Cardiac muscle cell (in vitro differentiated cells and primary cell): Measurements from ENCODE around the gene VAV3. TPM values are rescaled to one million over a fixed set of nuclear protein-coding genes. Genes with fewer than 3 reads are reported as not detected.

Source experiments
- DNase-seq, 2 donors: peaks; one replicate each; pipeline versions ENCODE4 v3.0.0 to v3.0.0-alpha.2; 2010 to 2017; ENCODE audit warnings: low read depth in 1 of 2, low spot score in 1 of 2
- H3K27ac ChIP-seq: fragments of 200-600 bp; sonication (generic); 2 replicates; pipeline ENCODE4 v1.5.1; 2016
- H3K27me3 ChIP-seq: fragments of 200-600 bp; sonication (generic); 2 replicates; pipeline ENCODE4 v1.6.0; 2016; ENCODE audit warnings: control low read depth
- H3K36me3 ChIP-seq: fragments of 200-600 bp; sonication (generic); 2 replicates; pipeline ENCODE4 v1.5.1; 2016; ENCODE audit warnings: control low read depth
- H3K4me1 ChIP-seq: fragments of 200-600 bp; sonication (generic); 2 replicates; pipeline ENCODE4 v1.8.1; 2017; ENCODE audit warnings: low read depth, mild to moderate bottlenecking, mixed run types
- H3K4me3 ChIP-seq: fragments of 200-600 bp; sonication (generic); 2 replicates; pipeline ENCODE4 v1.5.1; 2016; ENCODE audit warnings: mild to moderate bottlenecking
- H3K9me3 ChIP-seq: fragments of 200-600 bp; sonication (generic); 2 replicates; pipeline ENCODE4 v1.5.1; 2017; ENCODE audit warnings: low read depth, mild to moderate bottlenecking, control low read depth
- polyA plus RNA-seq: library from polyadenylated mRNA; unstranded; fragments of >200 nt; fragmentation: Nextera tagmentation; extraction: Ambion mirVana; gene quantifications from 2 replicates; pipeline ENCODE4 v1.2.1, GENCODE V29; 2016
- total RNA-seq: library from RNA; depleted of rRNA; stranded (reverse); fragments of >200 nt; gene quantifications from 2 replicates; pipeline ENCODE4 v1.2.3, GENCODE V29; 2016
- TF ChIP-seq, protein P1 (sequence below): IDR thresholded peaks from 2 replicates; pipeline ENCODE4 v1.5.1; 2012; ENCODE audit warnings: low read depth, mild to moderate bottlenecking, low read length

The VAV3 gene
- total and polyA plus RNA-seq, 2 experiments from 2014 or later, result 0.33 to 0.86 TPM

DNA sequence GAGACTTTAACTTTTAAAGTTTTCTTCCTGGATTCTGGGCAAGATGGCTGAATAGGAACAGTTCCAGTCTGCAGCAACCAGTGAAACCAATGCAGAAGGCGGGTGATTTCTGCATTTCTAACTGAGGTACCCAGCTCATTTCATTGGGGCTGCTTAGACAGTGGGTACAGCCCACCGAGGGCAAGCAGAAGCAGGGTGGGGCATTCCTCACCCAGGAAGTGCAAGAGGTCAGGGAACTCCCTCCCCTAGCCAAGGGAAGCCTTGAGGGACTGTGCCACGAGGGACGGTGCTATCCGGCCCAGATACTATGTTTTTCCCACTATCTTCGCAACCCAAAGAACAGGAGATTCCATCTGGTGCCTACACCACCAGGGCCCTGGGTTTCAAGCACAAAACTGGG, 121.0 kb downstream of the VAV3 start:
- Histone ChIP-seq H3K27ac (no peak overlapping the region), H3K4me3 (no peak overlapping the region), H3K36me3 (no peaks in the 10 kb centered on the region), H3K27me3 (no peaks in the 10 kb centered on the region), H3K4me1 (no peaks in the 10 kb centered on the region), H3K9me3 (no peaks in the 10 kb centered on the region)
- TF ChIP-seq, protein P1, sequence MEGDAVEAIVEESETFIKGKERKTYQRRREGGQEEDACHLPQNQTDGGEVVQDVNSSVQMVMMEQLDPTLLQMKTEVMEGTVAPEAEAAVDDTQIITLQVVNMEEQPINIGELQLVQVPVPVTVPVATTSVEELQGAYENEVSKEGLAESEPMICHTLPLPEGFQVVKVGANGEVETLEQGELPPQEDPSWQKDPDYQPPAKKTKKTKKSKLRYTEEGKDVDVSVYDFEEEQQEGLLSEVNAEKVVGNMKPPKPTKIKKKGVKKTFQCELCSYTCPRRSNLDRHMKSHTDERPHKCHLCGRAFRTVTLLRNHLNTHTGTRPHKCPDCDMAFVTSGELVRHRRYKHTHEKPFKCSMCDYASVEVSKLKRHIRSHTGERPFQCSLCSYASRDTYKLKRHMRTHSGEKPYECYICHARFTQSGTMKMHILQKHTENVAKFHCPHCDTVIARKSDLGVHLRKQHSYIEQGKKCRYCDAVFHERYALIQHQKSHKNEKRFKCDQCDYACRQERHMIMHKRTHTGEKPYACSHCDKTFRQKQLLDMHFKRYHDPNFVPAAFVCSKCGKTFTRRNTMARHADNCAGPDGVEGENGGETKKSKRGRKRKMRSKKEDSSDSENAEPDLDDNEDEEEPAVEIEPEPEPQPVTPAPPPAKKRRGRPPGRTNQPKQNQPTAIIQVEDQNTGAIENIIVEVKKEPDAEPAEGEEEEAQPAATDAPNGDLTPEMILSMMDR, result no peak
- DNase-seq, result no peak

DNA sequence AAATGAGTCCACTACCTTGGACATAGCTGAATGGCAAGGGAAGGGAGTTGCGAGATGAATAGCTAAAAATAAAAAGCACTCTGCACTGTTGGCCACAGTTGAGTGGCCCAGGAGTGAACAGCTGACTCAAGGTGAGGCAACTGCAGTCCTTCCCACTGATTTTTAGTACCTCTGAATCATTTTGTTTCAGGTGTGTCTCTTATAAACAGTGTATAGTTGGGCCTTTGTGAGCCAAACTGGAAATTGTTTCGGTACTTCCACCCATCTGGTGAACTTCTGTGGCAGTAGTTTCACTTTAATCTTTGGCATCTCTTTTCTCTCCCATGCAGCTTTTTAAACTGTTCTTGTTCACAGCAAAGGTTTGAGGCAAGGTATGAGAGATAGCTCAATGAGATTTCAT, 122.7 kb downstream of the VAV3 start:
- Histone ChIP-seq H3K27me3 (no peaks in the 10 kb centered on the region), H3K4me3 (no peak overlapping the region), H3K27ac (no peak overlapping the region)

DNA sequence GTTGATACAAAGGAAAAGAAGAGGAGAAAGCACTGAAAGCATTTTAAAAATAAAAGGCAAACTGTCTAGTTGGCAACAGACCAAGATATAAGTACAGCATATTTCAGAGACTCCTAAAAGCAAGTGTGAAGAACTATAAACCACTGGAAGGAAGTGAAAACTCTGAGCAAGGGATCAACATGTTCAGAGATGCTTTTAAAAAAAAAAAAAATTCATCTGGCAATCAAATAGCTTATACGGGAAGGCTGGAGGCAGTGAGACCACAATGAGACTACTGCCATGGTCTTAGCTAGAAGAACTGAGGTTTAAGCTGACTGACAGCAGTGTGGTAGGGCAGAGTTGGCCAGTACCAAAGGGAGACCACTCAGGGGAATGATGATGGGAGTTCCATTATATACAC, 124.3 kb downstream of the VAV3 start:
- no peak for DNase-seq
- H3K4me1 ChIP-seq, result no peaks in the 10 kb centered on the region
- TF ChIP-seq, protein P1, result no peak
- H3K27ac ChIP-seq, result no peak overlapping the region
- H3K27me3 ChIP-seq, result no peaks in the 10 kb centered on the region
- no peaks in the 10 kb centered on the region for H3K9me3 ChIP-seq
- H3K36me3 ChIP-seq, result no peaks in the 10 kb centered on the region
- H3K4me3 ChIP-seq, result no peak overlapping the region

More for the DNA sequence above, 122.7 kb downstream of the VAV3 start:
- no peaks in the 10 kb centered on the region for H3K9me3 ChIP-seq
- H3K36me3 ChIP-seq, result no peaks in the 10 kb centered on the region
- H3K4me1 ChIP-seq, result no peaks in the 10 kb centered on the region
- no peak for DNase-seq
- TF ChIP-seq, protein P1, result no peak

DNA sequence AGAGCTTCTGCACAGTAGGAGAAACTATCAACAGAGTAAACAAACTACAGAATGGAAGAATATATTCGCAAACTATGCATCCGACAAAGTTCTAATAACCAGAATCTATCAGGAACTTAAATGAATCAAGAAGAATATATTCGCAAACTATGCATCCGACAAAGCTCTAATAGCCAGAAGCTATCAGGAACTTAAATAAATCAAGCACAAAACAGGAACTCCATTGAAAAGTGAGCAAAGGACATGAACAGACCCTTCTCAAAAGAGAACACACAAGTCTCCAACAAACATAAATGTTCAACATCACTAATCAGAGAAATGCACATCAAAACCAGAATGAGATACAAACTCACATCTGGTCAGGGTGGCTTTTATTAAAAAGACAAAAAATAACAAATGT, 126.9 kb downstream of the VAV3 start:
- Histone ChIP-seq H3K36me3 (no peaks in the 10 kb centered on the region), H3K9me3 (no peaks in the 10 kb centered on the region), H3K27ac (no peak overlapping the region), H3K27me3 (no peaks in the 10 kb centered on the region), H3K4me1 (no peaks in the 10 kb centered on the region), H3K4me3 (no peak overlapping the region)
- TF ChIP-seq, protein P1, result no peak
- DNase-seq, result no peak

DNA sequence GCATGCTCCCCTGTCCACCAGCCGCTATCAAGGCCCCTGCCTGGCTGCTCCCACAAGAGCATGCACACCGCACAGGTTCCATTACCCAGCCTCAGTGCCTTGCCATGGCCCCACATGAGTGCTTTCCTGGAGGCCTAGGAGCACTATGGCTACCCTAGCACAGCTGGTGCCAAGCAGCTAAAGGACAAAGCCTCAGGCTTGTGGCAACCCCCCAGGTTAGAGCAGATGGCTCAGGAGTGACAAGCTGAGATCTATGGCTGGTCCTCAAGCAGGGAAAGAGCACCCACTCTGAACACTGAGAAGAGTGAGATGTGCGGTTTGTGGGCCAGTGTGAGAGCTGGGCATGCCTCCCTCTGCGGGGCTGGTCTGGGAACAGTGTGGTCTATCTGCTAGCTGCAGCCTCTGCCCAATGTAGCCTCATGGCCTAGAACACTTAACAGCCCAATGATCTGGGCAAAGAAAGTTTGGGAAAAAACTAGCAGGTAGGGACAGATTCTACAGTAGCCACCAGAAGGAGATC, 129.8 kb downstream of the VAV3 start:
- Histone ChIP-seq H3K27me3 (no peaks in the 10 kb centered on the region), H3K4me1 (no peaks in the 10 kb centered on the region), H3K9me3 (no peaks in the 10 kb centered on the region), H3K27ac (no peak overlapping the region), H3K4me3 (no peak overlapping the region), H3K36me3 (no peaks in the 10 kb centered on the region)
- no peak for DNase-seq
- TF ChIP-seq, protein P1, result no peak

DNA sequence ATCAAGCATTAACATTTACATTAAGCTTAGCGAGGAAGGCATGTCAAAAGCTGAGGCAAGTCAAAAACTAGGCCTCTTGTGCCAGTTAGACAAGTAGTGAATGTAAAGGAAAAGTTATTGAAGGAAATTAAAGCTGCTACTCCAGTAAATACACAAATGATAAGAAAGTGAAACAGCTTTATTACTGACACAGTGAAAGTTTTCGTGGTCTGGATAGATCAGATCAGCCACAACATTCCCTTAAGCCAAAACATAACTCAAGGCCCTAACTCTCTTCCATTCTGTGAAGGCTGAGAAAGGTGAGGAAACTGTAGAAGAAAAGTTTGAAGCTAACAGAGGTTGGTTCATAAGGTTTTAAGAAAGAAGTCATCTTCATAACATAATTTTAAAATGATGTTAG, 131.9 kb downstream of the VAV3 start:
- no peak overlapping the region for H3K27ac ChIP-seq
- no peak for DNase-seq

More for the DNA sequence above, 131.9 kb downstream of the VAV3 start:
- TF ChIP-seq, protein P1, result no peak
- H3K9me3 ChIP-seq, result no peaks in the 10 kb centered on the region
- no peaks in the 10 kb centered on the region for H3K27me3 ChIP-seq
- no peak overlapping the region for H3K4me3 ChIP-seq
- no peaks in the 10 kb centered on the region for H3K36me3 ChIP-seq
- H3K4me1 ChIP-seq, result no peaks in the 10 kb centered on the region
